Measurements from ENCODE around the gene MTRR.

MTRR gene

GRCh38 chr5:7828269-7828668, 40.7 kb upstream of the MTRR start:
- no peaks in the 10 kb centered on the region for H3K9me3 ChIP-seq (ENCODE audit: insufficient read depth, low read depth, low read length)
- H3K4me2 ChIP-seq (ENCODE audit: low read depth, low read length, poor library complexity, severe bottlenecking), result no peak overlapping the region
- H4K20me1 ChIP-seq (ENCODE audit: insufficient read depth, low read length, poor library complexity, severe bottlenecking), result no peaks in the 10 kb centered on the region
- H3F3A ChIP-seq (ENCODE audit: low read depth), result no peaks in the 10 kb centered on the region
- no peaks in the 10 kb centered on the region for H3K36me3 ChIP-seq (ENCODE audit: insufficient read depth, low read length)
- H3K9me2 ChIP-seq (replicated peaks; ENCODE audit: low read depth, low read length), result no peaks in the 10 kb centered on the region
- no peaks in the 10 kb centered on the region for H3K27me3 ChIP-seq (ENCODE audit: insufficient read depth, low read length, poor library complexity, severe bottlenecking)
- no peak for TF ChIP-seq EZH2phosphoT487 (IDR thresholded peaks at IDR 0.05; ENCODE audit: borderline replicate concordance)
- TF ChIP-seq, protein P1, sequence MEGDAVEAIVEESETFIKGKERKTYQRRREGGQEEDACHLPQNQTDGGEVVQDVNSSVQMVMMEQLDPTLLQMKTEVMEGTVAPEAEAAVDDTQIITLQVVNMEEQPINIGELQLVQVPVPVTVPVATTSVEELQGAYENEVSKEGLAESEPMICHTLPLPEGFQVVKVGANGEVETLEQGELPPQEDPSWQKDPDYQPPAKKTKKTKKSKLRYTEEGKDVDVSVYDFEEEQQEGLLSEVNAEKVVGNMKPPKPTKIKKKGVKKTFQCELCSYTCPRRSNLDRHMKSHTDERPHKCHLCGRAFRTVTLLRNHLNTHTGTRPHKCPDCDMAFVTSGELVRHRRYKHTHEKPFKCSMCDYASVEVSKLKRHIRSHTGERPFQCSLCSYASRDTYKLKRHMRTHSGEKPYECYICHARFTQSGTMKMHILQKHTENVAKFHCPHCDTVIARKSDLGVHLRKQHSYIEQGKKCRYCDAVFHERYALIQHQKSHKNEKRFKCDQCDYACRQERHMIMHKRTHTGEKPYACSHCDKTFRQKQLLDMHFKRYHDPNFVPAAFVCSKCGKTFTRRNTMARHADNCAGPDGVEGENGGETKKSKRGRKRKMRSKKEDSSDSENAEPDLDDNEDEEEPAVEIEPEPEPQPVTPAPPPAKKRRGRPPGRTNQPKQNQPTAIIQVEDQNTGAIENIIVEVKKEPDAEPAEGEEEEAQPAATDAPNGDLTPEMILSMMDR (conservative IDR thresholded peaks at IDR 0.05; ENCODE audit: low read length), result no peak
- H3K9ac ChIP-seq (ENCODE audit: low read depth, low read length, poor library complexity, severe bottlenecking), result no peak overlapping the region
- H3K4me1 ChIP-seq (ENCODE audit: insufficient read depth, low read length, poor library complexity, severe bottlenecking), result no peaks in the 10 kb centered on the region
- no peak overlapping the region for H2AFZ ChIP-seq (ENCODE audit: low read length)
- H3K4me3 ChIP-seq (ENCODE audit: low read length, poor library complexity, severe bottlenecking), result no peak overlapping the region
- no peaks in the 10 kb centered on the region for H3K79me2 ChIP-seq (ENCODE audit: insufficient read depth, low read length)

GRCh38 chr5:7834982-7835381, 34.0 kb upstream of the MTRR start:
- Histone ChIP-seq H4K20me1 (ENCODE audit: insufficient read depth, low read length, poor library complexity, severe bottlenecking) (no peaks in the 10 kb centered on the region), H3K4me1 (ENCODE audit: insufficient read depth, low read length, poor library complexity, severe bottlenecking) (no peaks in the 10 kb centered on the region), H3K9ac (ENCODE audit: low read depth, low read length, poor library complexity, severe bottlenecking) (no peak overlapping the region), H3K79me2 (ENCODE audit: insufficient read depth, low read length) (no peaks in the 10 kb centered on the region), H3K4me3 (ENCODE audit: low read length, poor library complexity, severe bottlenecking) (no peak overlapping the region), H3K9me2 (replicated peaks; ENCODE audit: low read depth, low read length) (no peaks in the 10 kb centered on the region), H3K36me3 (ENCODE audit: insufficient read depth, low read length) (no peaks in the 10 kb centered on the region), H2AFZ (ENCODE audit: low read length) (no peak overlapping the region), H3K4me2 (ENCODE audit: low read depth, low read length, poor library complexity, severe bottlenecking) (no peak overlapping the region), H3F3A (ENCODE audit: low read depth) (no peaks in the 10 kb centered on the region), H3K27me3 (ENCODE audit: insufficient read depth, low read length, poor library complexity, severe bottlenecking) (no peaks in the 10 kb centered on the region), H3K9me3 (ENCODE audit: insufficient read depth, low read depth, low read length) (no peaks in the 10 kb centered on the region)
- TF ChIP-seq EZH2phosphoT487 (IDR thresholded peaks at IDR 0.05; ENCODE audit: borderline replicate concordance), result no peak
- TF ChIP-seq, protein P1 (conservative IDR thresholded peaks at IDR 0.05; ENCODE audit: low read length), result no peak

GRCh38 chr5:7837403-7837802, 31.5 kb upstream of the MTRR start:
- Histone ChIP-seq H3K9me3 (ENCODE audit: insufficient read depth, low read depth, low read length) (no peaks in the 10 kb centered on the region), H4K20me1 (ENCODE audit: insufficient read depth, low read length, poor library complexity, severe bottlenecking) (no peaks in the 10 kb centered on the region), H3K36me3 (ENCODE audit: insufficient read depth, low read length) (no peaks in the 10 kb centered on the region), H3K4me1 (ENCODE audit: insufficient read depth, low read length, poor library complexity, severe bottlenecking) (no peaks in the 10 kb centered on the region), H2AFZ (ENCODE audit: low read length) (no peak overlapping the region), H3F3A (ENCODE audit: low read depth) (no peaks in the 10 kb centered on the region), H3K4me3 (ENCODE audit: low read length, poor library complexity, severe bottlenecking) (no peak overlapping the region), H3K9me2 (replicated peaks; ENCODE audit: low read depth, low read length) (no peaks in the 10 kb centered on the region), H3K4me2 (ENCODE audit: low read depth, low read length, poor library complexity, severe bottlenecking) (no peak overlapping the region), H3K79me2 (ENCODE audit: insufficient read depth, low read length) (no peaks in the 10 kb centered on the region), H3K27me3 (ENCODE audit: insufficient read depth, low read length, poor library complexity, severe bottlenecking) (no peaks in the 10 kb centered on the region), H3K9ac (ENCODE audit: low read depth, low read length, poor library complexity, severe bottlenecking) (no peak overlapping the region)
- TF ChIP-seq, protein P1 (conservative IDR thresholded peaks at IDR 0.05; ENCODE audit: low read length), result no peak
- no peak for TF ChIP-seq EZH2phosphoT487 (IDR thresholded peaks at IDR 0.05; ENCODE audit: borderline replicate concordance)
